Frontal cortex (tissue), 4 donors: ENCODE data around the gene TBL1Y. TPM values are rescaled to one million over a fixed set of nuclear protein-coding genes. Genes with fewer than 3 reads are reported as not detected.
A peak's percentile ranks its signal among the peaks of the same experiment; 100 is the strongest.
"Not testable (repeated sequence)": the region's sequence is repeated elsewhere in the genome, so short reads cannot be mapped to it uniquely, and the experiment has no call there.

ENCODE experiments used
- DNase-seq, 2 donors: peaks; one replicate each; pipeline ENCODE4 v3.0.0; 2012; ENCODE audit warnings: low spot score in 2 of 2
- FAIRE-seq: peaks from 2 replicates; lab custom pipeline; 2012; peaks lifted over from hg19 to GRCh38; lab: Jason Lieb, UNC
- total RNA-seq: library from RNA; depleted of rRNA; stranded (reverse); fragments of >200 nt; gene quantifications from one replicate; pipeline ENCODE4 v1.2.3, GENCODE V29; 2014
- donor health status: control.
- donor health status: control.
- donor health status: control.

Gene TBL1Y
- total RNA-seq, result 1.6 TPM

DNA sequence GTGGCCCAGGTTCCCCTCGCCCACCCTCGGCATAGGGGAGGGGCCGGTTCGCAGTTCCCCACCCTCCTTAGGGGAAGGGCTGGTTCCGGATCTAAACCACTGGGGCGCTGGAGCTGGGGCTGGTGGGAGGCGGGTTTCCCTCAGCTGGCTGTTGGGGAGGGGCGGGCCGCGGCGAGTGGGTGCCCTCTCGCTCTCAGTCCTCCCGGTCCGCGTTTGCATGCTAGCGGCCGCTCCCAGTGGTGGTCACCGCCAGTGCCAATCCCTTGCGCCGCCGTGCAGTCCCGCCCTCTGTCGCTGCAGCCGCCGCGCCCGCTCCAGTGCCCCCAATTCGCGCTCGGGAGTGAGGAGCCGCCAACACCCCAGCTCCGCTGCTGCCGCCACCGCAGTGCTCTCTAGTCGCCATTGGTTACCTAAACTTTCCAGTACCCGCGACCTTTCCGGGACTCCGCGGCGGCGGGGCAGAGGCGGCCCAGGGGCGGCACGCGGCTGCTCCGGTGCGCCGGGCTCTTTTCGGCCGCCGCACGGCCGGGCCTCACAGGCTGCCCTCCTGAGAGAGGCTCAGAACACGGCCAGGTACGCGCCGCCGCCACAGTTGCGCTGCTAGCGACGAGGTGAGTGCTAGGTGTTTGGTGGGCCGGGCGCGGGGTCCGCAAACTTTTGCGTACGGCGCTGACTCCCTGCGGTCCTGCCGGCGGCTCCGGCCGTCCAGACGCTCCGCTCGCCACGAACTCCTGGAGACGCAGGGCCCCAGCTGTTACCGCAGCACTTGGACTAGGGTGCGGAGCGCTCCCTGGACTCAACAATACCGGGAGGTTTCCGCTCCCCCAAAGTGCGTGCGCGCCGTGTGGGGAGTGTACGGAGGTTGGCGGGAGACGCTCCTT lies at the start of gene TBL1Y:
Gene TBL1Y (plus strand): TSS at position 326 of the 881 bp plus-strand sequence. CDS start 114,388 bp downstream, outside the sequence.
- FAIRE-seq (no peak), DNase-seq (peak in 1 of 2 donors; percentile 17)

DNA sequence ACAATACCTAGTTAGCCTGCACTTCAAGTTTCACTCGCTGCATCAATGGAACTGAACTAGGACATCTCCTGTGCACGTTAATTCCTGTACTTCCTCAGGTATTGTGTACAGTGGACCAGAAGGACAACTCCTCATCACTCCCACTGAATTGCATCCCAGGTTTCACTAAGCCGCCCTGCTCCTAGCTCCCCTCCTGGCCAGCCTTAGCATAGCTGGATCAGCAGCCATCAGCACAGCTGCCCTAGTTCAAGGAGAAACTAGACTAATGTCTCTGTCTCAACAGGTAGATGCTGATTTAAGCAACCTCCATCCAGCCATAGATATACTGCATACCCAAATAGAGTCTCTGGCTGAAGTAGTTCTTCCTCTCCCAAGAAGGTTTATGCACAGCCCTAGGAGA lies 16.0 kb upstream of the TBL1Y start:
- DNase-seq, result no peak
- no peak for FAIRE-seq

DNA sequence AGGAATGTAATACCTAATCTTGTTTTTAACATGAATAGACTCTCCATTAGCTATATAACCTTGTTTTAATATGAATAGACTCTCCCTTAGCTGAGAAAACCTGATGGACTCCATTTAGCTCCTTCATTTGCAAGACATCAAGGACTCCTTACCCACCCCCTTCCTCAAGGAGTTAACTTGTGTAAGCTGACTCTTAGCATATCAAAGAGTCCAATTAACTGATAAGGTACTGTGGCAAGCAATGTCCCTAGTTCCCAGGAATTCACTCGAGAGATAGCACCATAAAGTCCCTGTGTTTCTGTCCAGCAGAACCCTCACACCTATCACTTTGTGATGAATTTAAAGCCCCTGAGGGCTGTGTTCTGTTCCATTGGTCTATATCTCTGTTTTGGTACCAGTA lies 15.3 kb upstream of the TBL1Y start:
- FAIRE-seq, result no peak
- no peak for DNase-seq

DNA sequence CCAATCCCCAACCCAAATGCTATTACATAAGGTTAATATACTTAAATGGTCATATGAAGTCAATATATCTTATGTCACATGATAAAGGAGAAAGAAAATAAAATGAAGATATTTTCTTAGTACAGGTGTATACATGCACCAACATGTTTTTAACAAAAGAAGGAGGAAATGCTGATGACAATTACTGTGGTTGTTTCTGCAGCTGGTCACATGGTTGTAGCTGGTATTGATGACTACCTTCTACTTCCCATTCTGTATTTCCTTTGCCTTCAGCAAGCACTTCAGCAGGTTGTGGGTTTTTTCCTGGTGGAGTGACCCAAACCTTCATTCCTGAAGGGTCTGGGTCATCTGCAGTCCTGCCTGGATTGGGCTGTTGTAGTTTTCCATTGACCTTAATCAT lies 8.4 kb upstream of the TBL1Y start:
- FAIRE-seq, DNase-seq: not testable (repeated sequence)

DNA sequence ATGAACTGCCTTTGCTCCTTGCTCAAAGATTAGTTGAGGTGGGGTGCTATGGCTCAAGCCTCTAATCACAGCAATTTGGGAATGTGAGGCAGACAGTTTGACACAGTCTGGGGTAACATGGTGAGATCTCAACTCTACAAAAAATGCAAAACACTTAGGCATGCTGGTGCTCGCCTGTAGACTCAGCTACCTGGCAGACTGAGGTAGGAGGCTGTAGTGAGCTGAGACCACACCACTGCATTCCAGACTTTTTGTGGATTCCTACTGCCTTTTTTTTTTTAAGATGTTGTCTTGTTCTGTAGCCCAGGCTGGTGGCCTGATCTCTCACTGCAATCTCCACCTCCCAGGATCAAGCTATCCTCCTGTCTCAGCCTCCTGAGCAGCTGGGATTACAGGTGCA lies 2.9 kb upstream of the TBL1Y start:
- DNase-seq (no peak), FAIRE-seq (no peak)

DNA sequence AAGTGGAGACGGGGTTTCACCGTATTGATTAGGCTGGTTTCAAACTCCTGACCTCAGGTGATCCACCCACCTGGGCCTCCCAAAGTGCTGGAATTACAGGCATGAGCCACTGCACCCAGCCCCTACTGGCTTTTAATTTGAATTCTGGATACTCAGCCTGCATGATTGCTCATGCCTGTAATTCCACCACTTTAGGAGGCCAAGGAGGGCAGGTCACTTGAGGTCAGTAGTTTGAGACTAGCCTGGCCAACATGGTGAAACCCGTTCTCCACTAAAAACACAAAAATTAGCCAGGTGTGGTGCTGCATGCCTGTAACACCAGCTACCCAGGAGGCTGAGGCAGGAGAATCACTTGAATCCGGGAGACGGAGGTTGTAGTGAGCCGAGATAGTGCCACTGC lies 2.5 kb upstream of the TBL1Y start:
- not testable (repeated sequence) for FAIRE-seq, DNase-seq

DNA sequence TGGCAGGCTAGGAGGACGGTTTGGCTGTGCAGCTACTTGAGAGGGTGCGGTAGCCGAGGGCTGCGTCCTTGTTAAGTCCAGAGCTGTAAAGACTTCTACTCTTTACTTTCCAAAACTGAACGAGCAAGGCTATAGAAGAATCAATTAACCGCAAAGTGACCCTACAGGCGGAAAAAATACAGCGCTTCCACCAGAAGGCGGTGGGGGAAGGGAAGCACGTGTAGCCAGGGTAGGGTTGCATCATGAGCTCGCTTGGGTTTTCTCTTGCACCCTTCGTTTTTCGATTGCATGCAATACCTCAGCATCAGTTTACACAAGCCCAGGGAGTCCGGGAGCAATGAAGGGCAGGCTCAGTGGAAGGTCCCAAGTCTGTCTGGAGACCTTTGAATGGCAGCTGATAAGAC lies 1.4 kb upstream of the TBL1Y start:
- no peak for DNase-seq
- no peak for FAIRE-seq

DNA sequence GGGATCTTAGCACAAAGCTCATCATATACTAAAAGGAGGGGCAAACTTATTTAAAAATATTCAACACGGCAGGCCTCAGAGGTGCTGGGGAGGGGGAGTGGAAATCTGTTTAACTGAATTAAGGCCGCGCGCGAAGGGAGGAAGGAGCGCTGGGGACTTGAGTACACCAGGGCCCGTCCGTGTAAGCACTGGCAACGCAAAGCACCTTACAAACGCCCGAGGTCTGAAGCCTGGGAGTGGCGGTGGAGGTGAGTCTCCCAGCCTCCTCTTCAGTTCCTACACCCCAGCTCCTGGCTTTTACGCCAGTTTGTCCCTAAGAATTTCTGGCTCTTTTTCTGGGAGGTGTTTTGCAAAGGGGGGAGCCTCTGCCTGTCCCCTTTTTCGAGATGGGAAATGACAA lies 641 bp upstream of the TBL1Y start:
- FAIRE-seq (no peak), DNase-seq (no peak)

DNA sequence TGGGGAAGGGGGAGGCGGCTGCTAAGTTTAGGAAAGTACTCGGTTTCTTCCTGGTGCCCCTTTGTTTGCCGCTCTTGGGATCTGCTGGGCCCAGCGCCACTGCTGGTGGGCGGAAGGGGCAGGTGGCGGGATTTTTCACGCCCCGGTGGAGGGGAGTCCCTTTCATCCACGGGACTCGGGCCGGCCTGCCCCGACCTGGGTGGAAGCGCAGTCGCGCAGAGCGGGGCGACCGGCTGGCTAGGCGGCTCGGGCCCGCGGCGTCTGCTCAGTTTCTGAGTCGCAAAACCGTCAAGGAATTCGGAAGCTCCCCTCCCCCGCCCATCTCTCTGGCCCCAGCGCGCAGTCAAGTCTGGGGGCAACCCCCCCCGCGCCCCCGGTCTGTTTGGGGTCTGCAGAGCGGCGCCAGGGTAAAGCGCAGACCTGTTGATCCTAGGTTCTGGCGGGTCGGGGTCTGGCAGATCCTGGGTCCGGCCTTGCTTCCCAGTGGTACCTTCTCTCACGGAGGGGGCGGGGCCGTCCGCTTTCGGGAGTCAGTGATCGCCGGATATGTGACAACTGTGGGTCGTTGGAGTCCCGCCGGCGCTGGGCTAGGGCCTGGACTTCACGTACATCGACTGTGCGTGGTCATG lies 870 bp downstream of the TBL1Y start, which contains the start of gene AMELY:
Gene AMELY (minus strand): TSS at position 500 of the 629 bp plus-strand sequence. CDS start 39,144 bp downstream, outside the sequence.
- DNase-seq (no peak), FAIRE-seq (no peak)

DNA sequence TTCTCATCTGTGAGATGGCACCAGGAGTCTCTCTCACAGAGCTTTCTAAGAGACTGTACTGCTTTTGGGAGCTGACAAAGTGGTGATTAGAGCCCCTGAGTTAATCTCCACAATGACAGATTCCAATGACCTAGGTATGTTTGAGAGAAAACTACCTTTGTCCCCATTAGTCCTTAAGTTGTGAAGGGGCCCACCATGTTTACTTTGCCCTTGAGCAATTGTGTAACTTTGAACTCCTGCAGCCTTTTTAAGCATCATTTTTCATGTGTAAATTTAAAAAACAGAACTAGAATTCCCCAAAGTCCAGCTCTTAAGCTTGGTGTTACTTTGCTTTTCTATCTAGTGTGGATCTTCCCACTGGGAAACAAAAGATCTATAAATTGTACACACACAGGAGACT lies 2.9 kb downstream of the TBL1Y start:
- no peak for FAIRE-seq
- no peak for DNase-seq

DNA sequence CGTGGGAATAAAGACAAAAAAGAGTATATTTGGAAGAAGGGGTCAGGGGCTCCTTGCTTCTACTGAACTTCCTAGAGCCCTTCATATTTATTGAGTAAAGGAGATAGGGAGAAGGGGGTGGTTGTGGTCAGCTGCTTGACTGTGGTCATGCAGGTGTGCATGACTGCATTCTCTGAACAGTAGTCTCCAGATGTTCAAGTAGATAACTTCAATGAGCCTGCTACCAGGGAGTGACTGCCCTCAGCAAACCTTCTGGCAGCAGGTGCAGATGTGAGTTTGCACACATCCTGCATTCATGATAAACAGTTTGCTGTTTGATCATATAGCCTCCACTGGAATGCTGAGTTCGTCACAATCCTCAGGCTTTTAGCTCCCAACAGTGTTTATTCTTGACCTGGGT lies 10.6 kb downstream of the TBL1Y start:
- no peak for FAIRE-seq
- no peak for DNase-seq

DNA sequence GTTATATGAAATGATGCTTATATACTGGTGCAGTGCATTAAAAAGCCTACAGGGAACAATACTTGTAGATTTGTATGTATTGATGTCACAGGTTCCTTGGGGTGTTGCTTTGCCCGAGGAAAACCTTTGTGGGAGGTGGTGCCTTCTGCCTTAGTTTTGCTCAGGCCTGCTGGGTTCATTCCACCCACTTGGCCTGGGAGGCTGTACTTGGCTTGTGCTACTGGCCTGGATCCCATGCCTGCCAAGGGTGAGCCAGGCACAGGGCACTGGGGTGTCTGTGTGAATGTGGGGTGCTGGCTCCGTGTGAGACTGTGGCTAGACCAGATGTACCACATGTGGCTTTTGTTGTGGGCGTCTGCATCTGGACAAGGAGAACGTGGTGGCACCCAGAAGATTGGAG lies 17.8 kb downstream of the TBL1Y start:
- DNase-seq, result no peak
- no peak for FAIRE-seq

DNA sequence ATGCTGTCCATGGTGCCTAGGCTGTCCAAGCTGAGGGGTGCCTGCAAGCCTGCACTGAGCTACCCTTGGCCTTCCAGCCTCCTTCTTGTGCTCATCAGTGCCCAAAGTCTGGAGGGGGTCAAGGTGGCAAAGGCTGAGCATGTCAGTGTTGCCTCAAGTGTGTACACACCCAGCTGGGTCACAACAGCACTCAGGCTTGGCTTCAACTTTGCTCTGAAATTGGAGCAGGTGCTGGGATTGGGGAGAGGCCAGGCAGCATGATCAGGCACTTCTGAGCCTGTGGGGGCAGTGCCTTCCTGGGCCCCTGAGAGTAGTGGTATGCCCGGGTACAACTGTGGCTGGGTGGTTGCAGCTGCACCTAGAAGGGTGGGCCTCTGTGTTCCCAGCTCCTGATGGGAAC lies 18.7 kb downstream of the TBL1Y start:
- FAIRE-seq (no peak), DNase-seq (no peak)

DNA sequence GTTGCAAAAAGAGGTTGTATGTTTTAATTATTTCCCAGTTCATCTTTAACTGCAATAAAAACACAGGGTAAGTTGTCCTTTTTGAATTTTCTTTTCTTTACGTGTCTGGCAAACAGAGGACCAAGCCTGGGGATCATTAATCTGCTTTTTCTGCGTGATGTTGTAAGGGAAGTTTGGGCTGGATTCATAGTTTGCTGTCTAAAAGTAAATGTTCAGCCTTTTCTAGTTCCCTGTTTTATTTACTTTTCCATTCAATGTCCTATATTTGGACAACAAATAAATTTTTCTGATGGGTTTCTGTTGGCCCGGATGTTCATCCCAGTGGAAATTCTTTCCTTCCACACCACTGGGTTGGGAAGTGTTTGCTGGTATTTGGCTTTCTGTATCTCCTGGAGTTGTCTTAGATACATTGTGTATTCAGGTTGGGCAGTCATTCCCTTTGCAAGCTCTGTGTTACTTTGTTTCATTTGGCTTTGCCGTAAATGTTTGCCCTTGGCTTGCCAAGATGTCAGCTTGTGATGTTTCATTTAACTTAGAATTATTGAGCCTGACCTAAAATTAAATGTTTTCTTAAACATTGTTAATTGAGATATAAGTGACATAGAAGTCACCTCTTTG lies 21.4 kb downstream of the TBL1Y start:
- no peak for DNase-seq
- no peak for FAIRE-seq

DNA sequence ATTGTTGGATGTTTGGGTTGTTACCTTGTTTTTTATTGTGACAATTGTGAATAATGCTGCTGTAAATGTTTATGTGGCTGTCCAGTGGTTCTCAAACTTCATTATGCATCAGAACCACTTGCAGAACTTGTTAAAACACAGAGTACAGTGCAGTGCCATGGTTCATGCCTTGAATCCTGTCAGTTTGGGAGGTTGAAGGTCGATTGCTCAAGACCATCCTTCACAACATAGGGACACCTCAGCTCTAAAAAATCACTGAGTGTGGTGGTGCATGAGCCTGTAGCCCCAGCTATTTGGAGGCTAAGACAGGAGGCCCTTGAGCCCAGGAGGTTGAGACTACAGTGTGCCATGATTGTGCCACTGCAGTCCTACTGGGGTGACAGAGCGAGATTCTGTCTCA lies 25.0 kb downstream of the TBL1Y start:
- FAIRE-seq, result no peak
- DNase-seq, result no peak

DNA sequence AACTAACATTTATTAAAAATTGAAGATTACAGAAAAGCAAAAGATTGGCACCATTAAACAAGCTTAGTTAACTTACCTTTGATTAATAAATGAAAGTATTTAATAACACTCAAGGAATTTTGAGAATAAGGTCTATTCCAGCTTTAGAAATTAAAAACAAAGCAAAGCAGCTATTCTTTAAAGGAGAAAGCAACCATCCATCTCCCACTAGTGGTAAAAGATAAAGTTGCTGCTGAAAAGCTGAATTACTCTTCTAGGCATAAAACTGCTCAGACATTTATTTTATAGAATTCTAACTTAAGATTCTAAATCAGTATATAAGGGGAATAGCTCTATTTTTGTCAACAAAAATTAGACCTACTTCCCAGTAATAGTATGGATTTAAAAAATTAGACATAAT lies 37.2 kb downstream of the TBL1Y start:
- FAIRE-seq, result no peak
- no peak for DNase-seq

DNA sequence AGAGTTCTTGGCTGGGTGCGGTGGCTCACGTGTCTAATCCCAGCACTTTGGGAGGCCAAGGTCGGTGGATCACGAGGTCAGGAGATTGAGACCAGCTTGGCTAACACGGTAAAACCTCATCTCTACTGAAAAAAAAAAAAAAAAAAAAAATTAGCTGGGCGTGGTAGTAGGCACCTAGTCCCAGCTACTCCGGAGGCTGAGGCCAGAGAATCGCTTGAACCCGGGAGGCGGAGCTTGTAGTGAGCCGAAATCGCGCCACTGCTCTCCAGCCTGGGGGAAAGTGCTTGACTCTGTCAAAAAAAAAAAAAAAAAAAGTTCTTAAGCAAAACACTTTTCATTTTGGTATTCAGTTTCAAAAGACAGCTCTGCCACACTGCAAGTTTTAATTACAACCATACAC lies 37.9 kb downstream of the TBL1Y start:
- no peak for DNase-seq
- no peak for FAIRE-seq

DNA sequence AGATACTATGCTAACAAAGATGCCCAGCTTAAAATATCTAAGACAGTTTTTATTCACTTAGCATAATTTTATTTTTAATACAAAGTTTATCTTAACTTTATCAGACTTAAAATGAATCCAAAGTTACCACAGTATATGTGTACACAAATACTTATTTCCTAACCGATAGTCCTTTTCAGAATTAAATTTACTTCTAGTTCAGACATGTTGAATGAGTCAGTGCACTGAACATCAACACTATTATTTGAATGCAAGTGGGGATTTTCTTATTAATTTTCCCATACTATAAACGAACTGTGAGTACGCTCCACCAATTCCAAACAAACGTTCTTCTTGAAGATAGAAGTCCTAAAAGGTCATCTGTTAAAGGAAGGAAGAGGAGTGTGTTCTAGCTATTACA lies 39.5 kb downstream of the TBL1Y start:
- FAIRE-seq, result no peak
- no peak for DNase-seq

DNA sequence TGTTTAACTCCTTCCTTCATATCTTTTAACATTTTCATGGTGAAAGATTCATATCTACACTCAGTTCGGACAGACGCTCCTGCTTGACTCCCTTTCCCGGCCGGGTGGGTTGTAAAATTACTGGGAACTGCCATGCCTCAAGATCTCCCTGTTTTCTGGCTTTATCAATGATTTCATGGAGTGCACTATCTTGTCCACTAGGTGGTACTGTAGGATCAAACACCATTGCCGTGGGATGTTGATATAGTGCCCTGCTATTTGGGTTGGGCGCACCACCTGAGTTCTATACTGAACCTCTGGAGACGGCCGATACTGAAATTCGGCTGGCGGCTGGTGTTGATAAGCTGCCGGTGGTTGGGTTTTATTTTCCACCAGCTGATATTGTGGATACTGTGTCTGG lies 54.2 kb downstream of the TBL1Y start:
- DNase-seq (peak in 1 of 2 donors; percentile 7), FAIRE-seq (no peak)

DNA sequence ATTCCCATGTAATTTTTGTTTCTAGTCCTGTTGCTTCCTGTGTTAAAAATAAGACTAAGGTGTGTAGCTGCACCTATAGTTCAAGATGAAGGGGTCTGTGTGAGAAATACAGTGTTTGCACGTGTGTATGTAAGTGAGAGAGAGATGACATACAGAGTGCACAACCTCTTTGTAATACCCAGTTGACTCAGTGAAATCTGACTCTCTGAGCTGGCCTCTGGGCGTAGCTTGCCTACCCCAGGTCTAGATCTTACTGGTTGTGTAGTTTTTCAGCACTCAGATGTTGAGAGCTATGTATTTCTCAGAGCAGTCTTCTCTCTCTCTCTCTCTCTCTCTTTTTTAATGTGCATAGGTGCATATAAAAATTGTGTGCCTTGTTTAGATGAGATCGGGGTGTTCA lies 56.0 kb downstream of the TBL1Y start:
- FAIRE-seq (no peak), DNase-seq (no peak)

DNA sequence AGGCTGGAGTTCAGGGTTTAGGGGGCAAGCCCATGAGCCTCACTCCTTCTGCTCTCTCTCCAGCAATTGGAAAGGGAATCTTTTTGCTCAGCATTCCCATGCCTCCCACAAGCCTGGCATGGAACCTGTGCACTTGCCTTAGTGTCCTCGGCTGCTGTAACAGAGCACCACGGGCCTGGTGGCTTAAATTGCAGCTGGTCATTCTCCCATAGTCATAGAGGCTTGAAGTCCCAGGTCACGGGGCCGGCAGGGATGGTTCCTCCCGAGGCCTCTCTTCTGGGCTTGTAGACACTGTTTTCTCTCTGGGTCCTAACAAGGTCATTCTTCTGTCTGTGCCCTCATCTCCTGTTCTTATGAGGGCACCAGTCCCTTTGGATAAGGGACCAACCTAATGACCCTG lies 57.2 kb downstream of the TBL1Y start:
- no peak for FAIRE-seq
- DNase-seq, result no peak
